IMR-90 (cell line): ENCODE measurements around the gene CFHR3. TPM values are rescaled to one million over a fixed set of nuclear protein-coding genes. Genes with fewer than 3 reads are reported as not detected.

ENCODE experiments used
- ATAC-seq: fragments of 200-7000 bp; cut with Tn5 transposase; 2 replicates; pipeline ENCODE4 v1.9.1; 2020; ENCODE audit warnings: low read depth, mild to moderate bottlenecking, moderate library complexity
- BruUV-seq: library from RNA; stranded (reverse); fragments of 400-500 nt; replicated peaks from 2 replicates; lab custom pipeline; 2021; lab: Mats Ljungman, UMichigan
- CTCF ChIA-PET: fragments of 300-600 bp; formaldehyde crosslinking; extraction: SDS; loops from one replicate; lab custom pipeline; 2021; ENCODE audit warnings: antibody characterized with exemption; lab: Yijun Ruan, JAX
- POLR2A ChIA-PET: fragments of 300-600 bp; sonication (Branson Sonifier 250); formaldehyde crosslinking; loops from one replicate; lab custom pipeline; 2022; ENCODE audit warnings: antibody characterized with exemption; ENCODE audit not compliant: unreplicated experiment; lab: Charles Lee
- DNase-seq: peaks from one replicate; pipeline ENCODE4 v3.0.0; 2013
- H2AFZ ChIP-seq: replicated peaks from 2 replicates; pipeline ENCODE3; 2013; ENCODE audit warnings: low read length, mild to moderate bottlenecking; ENCODE audit not compliant: poor library complexity
- H2AK5ac ChIP-seq: 2 replicates; pipeline ENCODE4 v1.6.1; 2013; ENCODE audit warnings: low read depth, low read length, inconsistent platforms
- H2AK9ac ChIP-seq: replicated peaks from 2 replicates; pipeline ENCODE3; 2013; ENCODE audit warnings: mild to moderate bottlenecking, low read depth, low read length, moderate library complexity; ENCODE audit not compliant: poor library complexity
- H2BK120ac ChIP-seq: 2 replicates; pipeline ENCODE4 v1.6.1; 2013; ENCODE audit warnings: low read depth, low read length, inconsistent platforms
- H2BK15ac ChIP-seq: 3 replicates; pipeline ENCODE4 v1.6.1; 2013; ENCODE audit warnings: low read depth, low read length, inconsistent platforms
- H2BK20ac ChIP-seq: 2 replicates; pipeline ENCODE4 v1.6.1; 2013; ENCODE audit warnings: low read depth, mild to moderate bottlenecking, inconsistent platforms, low read length, moderate library complexity
- H2BK5ac ChIP-seq: 2 replicates; pipeline ENCODE4 v1.6.1; 2013; ENCODE audit warnings: mild to moderate bottlenecking, low read depth, low read length, inconsistent platforms; ENCODE audit not compliant: poor library complexity, severe bottlenecking
- H3K14ac ChIP-seq: replicated peaks from 2 replicates; pipeline ENCODE4 v1.6.1; 2013; ENCODE audit warnings: low read depth, low read length, inconsistent platforms
- H3K18ac ChIP-seq: 2 replicates; pipeline ENCODE4 v1.6.1; 2013; ENCODE audit warnings: low read depth, low read length, control low read depth
- H3K23ac ChIP-seq: 2 replicates; pipeline ENCODE4 v1.6.1; 2013; ENCODE audit warnings: low read depth, low read length, inconsistent platforms
- H3K27ac ChIP-seq: 2 replicates; pipeline ENCODE4 v1.5.1; 2013; ENCODE audit warnings: mild to moderate bottlenecking, control low read depth, low read length; ENCODE audit not compliant: insufficient read depth
- H3K27me3 ChIP-seq: 2 replicates; pipeline ENCODE4 v1.6.1; 2013; ENCODE audit warnings: low read length; ENCODE audit not compliant: control insufficient read depth, insufficient read depth
- H3K36me3 ChIP-seq: 2 replicates; pipeline ENCODE4 v1.6.1; 2013; ENCODE audit warnings: low read length, mixed read lengths; ENCODE audit not compliant: control insufficient read depth, insufficient read depth
- H3K4ac ChIP-seq: 2 replicates; pipeline ENCODE4 v1.6.1; 2013; ENCODE audit warnings: low read depth, low read length, inconsistent platforms
- H3K4me1 ChIP-seq: 2 replicates; pipeline ENCODE4 v1.6.1; 2013; ENCODE audit warnings: low read length, mixed read lengths; ENCODE audit not compliant: control insufficient read depth, insufficient read depth
- H3K4me2 ChIP-seq: 2 replicates; pipeline ENCODE4 v1.6.1; 2013; ENCODE audit warnings: low read depth, mild to moderate bottlenecking, control low read depth, low read length, moderate library complexity
- H3K4me3 ChIP-seq: 2 replicates; pipeline ENCODE4 v1.5.1; 2013; ENCODE audit warnings: low read depth, mild to moderate bottlenecking, control low read depth, low read length, moderate library complexity; ENCODE audit not compliant: insufficient read depth
- H3K56ac ChIP-seq: 2 replicates; pipeline ENCODE4 v1.6.1; 2013; ENCODE audit warnings: low read length, inconsistent platforms; ENCODE audit not compliant: insufficient read depth; ENCODE audit errors: extremely low read depth
- H3K79me1 ChIP-seq, 2 experiments: 2 replicates each; pipeline ENCODE4 v1.6.1; 2013; ENCODE audit warnings: low read length in 2 of 2, inconsistent platforms in 1 of 2, low read depth in 1 of 2
- H3K9ac ChIP-seq: 2 replicates; pipeline ENCODE4 v1.6.1; 2013; ENCODE audit warnings: low read depth, low read length, control low read depth
- H3K9me1 ChIP-seq: 2 replicates; pipeline ENCODE4 v1.6.1; 2013; ENCODE audit warnings: low read length, inconsistent platforms; ENCODE audit not compliant: insufficient read depth
- H3K9me3 ChIP-seq: 2 replicates; pipeline ENCODE4 v1.6.1; 2013; ENCODE audit warnings: low read length; ENCODE audit not compliant: control insufficient read depth, insufficient read depth
- H4K20me1 ChIP-seq: 2 replicates; pipeline ENCODE4 v1.6.1; 2013; ENCODE audit warnings: low read length, inconsistent platforms; ENCODE audit not compliant: insufficient read depth
- H4K5ac ChIP-seq: 2 replicates; pipeline ENCODE4 v1.6.1; 2013; ENCODE audit warnings: mild to moderate bottlenecking, low read depth, low read length, control low read depth
- H4K8ac ChIP-seq, 2 experiments: 2 replicates each; pipeline ENCODE4 v1.6.1; 2013; ENCODE audit warnings: low read depth in 2 of 2, low read length in 2 of 2, control low read depth in 1 of 2, inconsistent platforms in 1 of 2
- H4K91ac ChIP-seq: 2 replicates; pipeline ENCODE4 v1.6.1; 2013; ENCODE audit warnings: low read depth, low read length, inconsistent platforms; ENCODE audit not compliant: insufficient read depth
- BHLHE40 ChIP-seq: fragments of 150-350 bp; IDR thresholded peaks from 2 replicates; pipeline ENCODE4 v1.6.1; 2016; ENCODE audit warnings: mild to moderate bottlenecking, low read depth, low read length
- CEBPB ChIP-seq: IDR thresholded peaks from 2 replicates; pipeline ENCODE4 v1.6.1; 2012; ENCODE audit warnings: low read depth, low read length, improper control_type of control experiment
- CHD1 ChIP-seq: IDR thresholded peaks from 2 replicates; pipeline ENCODE4 v1.6.1; 2012; ENCODE audit warnings: low read depth, low read length, improper control_type of control experiment
- FOS ChIP-seq: fragments of 150-350 bp; IDR thresholded peaks from 2 replicates; pipeline ENCODE4 v1.6.1; 2016; ENCODE audit warnings: low read depth, low read length
- MAFK ChIP-seq: IDR thresholded peaks from 2 replicates; pipeline ENCODE4 v1.6.1; 2012; ENCODE audit warnings: low read depth, low read length, improper control_type of control experiment
- MXI1 ChIP-seq: IDR thresholded peaks from 2 replicates; pipeline ENCODE4 v1.6.1; 2012; ENCODE audit warnings: low read depth, mild to moderate bottlenecking, low read length, moderate library complexity, borderline replicate concordance
- NFE2L2 ChIP-seq: fragments of 150-350 bp; IDR thresholded peaks from 2 replicates; pipeline ENCODE4 v1.6.1; 2016; ENCODE audit warnings: low read depth, mild to moderate bottlenecking, low read length
- POLR2A ChIP-seq: IDR thresholded peaks from 2 replicates; pipeline ENCODE4 v1.6.1; 2012; ENCODE audit warnings: mild to moderate bottlenecking, low read depth, low read length
- RAD21 ChIP-seq: IDR thresholded peaks from 2 replicates; pipeline ENCODE4 v1.6.1; 2012; ENCODE audit warnings: low read length, improper control_type of control experiment
- RCOR1 ChIP-seq: IDR thresholded peaks from 2 replicates; pipeline ENCODE4 v1.6.1; 2012; ENCODE audit warnings: mild to moderate bottlenecking, low read length, improper control_type of control experiment; ENCODE audit not compliant: insufficient replicate concordance
- USF2 ChIP-seq: fragments of 150-350 bp; IDR thresholded peaks from 2 replicates; pipeline ENCODE4 v1.6.1; 2017; ENCODE audit warnings: mild to moderate bottlenecking, antibody characterized with exemption, low read length, low read depth
- WGBS, 2 experiments: methylation state at CpG; one replicate each; pipeline versions ENCODE4 v1.1.5 to v1.1.7; 2013; ENCODE audit warnings: missing lambda C conversion rate in 2 of 2; ENCODE audit not compliant: insufficient read length in 1 of 2; ENCODE audit errors: extremely low coverage in 2 of 2; 5-methylcytosine and 5-hydroxymethylcytosine counted together
- dilution Hi-C: fragments of 300-500 bp; cut with HindIII; formaldehyde crosslinking; loops from one replicate; pipeline ENCODE4 v1.14.3; 2018; ENCODE audit warnings: low sequenced_read_pairs; ENCODE audit not compliant: unreplicated experiment
- in situ Hi-C: fragments of 300-500 bp; cut with MboI; formaldehyde crosslinking; loops from 3 replicates; pipeline ENCODE4 v1.14.3; 2019; ENCODE audit warnings: low sequenced_read_pairs, inconsistent platforms, mixed read lengths
- intact Hi-C: fragments of 100-400 bp; cut with micrococcal nuclease; formaldehyde crosslinking; loops from 2 replicates; pipeline ENCODE4 v1.10.0; 2022
- polyA plus RNA-seq, 3 experiments: library from polyadenylated mRNA; depleted of rRNA; stranded (reverse); fragments of >200 nt; gene quantifications; 2 replicates each; pipeline ENCODE4 v1.2.3, GENCODE V29; 2012; ENCODE audit warnings: low replicate concordance in 1 of 3
- total RNA-seq: library from RNA; depleted of rRNA; stranded (reverse); fragments of >200 nt; gene quantifications from 2 replicates; pipeline ENCODE4 v1.2.3, GENCODE V29; 2012
- TF ChIP-seq, protein P1 (sequence below): fragments of 150-350 bp; IDR thresholded peaks from 2 replicates; pipeline ENCODE4 v1.6.1; 2016; ENCODE audit warnings: low read depth, mild to moderate bottlenecking, low read length, moderate library complexity, borderline replicate concordance
- TF ChIP-seq, protein P2 (sequence below): conservative IDR thresholded peaks from 2 replicates; pipeline ENCODE4 v1.5.1; 2012; ENCODE audit warnings: mild to moderate bottlenecking, low read depth, low read length, improper control_type of control experiment

Gene CFHR3
- total and polyA plus RNA-seq, 2 of the 4 experiments (the other 2 are of a cell fraction), result not detected

- H3K27ac ChIP-seq, result no peak overlapping the region
- no peaks in the 10 kb centered on the region for H3K79me1 ChIP-seq
- no peaks in the 10 kb centered on the region for H3K9me3 ChIP-seq
- no peaks in the 10 kb centered on the region for H3K4me1 ChIP-seq
- H3K9ac ChIP-seq, result no peak overlapping the region
- H3K56ac ChIP-seq, result no peak overlapping the region
- CTCF ChIA-PET, result no interaction called here
- no peak overlapping the region for H4K5ac ChIP-seq
- BruUV-seq, result no TSS peak
- H2BK15ac ChIP-seq, result no peak overlapping the region
- H2AK5ac ChIP-seq, result no peak overlapping the region
- no peak overlapping the region for H3K4me3 ChIP-seq
- no peaks in the 10 kb centered on the region for H3K27me3 ChIP-seq
- H4K91ac ChIP-seq, result no peak overlapping the region
- H2AFZ ChIP-seq, result no peak overlapping the region
- H4K20me1 ChIP-seq, result no peaks in the 10 kb centered on the region
- dilution Hi-C loops, result no loop called here
- H2BK20ac ChIP-seq, result no peak overlapping the region
- H2BK120ac ChIP-seq, result no peak overlapping the region
- no peak overlapping the region for H3K14ac ChIP-seq
- H2AK9ac ChIP-seq, result no peak overlapping the region
- H3K23ac ChIP-seq, result no peak overlapping the region
- intact Hi-C loops, result no loop called here
- no peak overlapping the region for H4K8ac ChIP-seq
- H3K36me3 ChIP-seq, result no peaks in the 10 kb centered on the region
- TF ChIP-seq BHLHE40 (no peak), USF2 (no peak), CEBPB (no peak), RCOR1 (no peak), MAFK (no peak), NFE2L2 (no peak), MXI1 (no peak), RAD21 (no peak), POLR2A (no peak), FOS (no peak), CHD1 (no peak)
- TF ChIP-seq, protein P1, sequence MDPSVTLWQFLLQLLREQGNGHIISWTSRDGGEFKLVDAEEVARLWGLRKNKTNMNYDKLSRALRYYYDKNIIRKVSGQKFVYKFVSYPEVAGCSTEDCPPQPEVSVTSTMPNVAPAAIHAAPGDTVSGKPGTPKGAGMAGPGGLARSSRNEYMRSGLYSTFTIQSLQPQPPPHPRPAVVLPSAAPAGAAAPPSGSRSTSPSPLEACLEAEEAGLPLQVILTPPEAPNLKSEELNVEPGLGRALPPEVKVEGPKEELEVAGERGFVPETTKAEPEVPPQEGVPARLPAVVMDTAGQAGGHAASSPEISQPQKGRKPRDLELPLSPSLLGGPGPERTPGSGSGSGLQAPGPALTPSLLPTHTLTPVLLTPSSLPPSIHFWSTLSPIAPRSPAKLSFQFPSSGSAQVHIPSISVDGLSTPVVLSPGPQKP, result no peak
- TF ChIP-seq, protein P2, sequence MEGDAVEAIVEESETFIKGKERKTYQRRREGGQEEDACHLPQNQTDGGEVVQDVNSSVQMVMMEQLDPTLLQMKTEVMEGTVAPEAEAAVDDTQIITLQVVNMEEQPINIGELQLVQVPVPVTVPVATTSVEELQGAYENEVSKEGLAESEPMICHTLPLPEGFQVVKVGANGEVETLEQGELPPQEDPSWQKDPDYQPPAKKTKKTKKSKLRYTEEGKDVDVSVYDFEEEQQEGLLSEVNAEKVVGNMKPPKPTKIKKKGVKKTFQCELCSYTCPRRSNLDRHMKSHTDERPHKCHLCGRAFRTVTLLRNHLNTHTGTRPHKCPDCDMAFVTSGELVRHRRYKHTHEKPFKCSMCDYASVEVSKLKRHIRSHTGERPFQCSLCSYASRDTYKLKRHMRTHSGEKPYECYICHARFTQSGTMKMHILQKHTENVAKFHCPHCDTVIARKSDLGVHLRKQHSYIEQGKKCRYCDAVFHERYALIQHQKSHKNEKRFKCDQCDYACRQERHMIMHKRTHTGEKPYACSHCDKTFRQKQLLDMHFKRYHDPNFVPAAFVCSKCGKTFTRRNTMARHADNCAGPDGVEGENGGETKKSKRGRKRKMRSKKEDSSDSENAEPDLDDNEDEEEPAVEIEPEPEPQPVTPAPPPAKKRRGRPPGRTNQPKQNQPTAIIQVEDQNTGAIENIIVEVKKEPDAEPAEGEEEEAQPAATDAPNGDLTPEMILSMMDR, result no peak
- no CpG with 5 or more reads among the region's 2 CpGs for WGBS, 2 experiments
- no peak overlapping the region for H3K18ac ChIP-seq
- DNase-seq (no peak), ATAC-seq (no peak)
- in situ Hi-C loops, result no loop called here
- POLR2A ChIA-PET, result no interaction called here
- H2BK5ac ChIP-seq, result no peak overlapping the region
- H3K4me2 ChIP-seq, result no peak overlapping the region
- no peak overlapping the region for H3K4ac ChIP-seq
- H3K9me1 ChIP-seq, result no peaks in the 10 kb centered on the region
These were observed 465 bp upstream of the CFHR3 start for GRCh38 chr1:196774175-196774574.
